ENCODE data around the gene ATMIN. TPM values are rescaled to one million over a fixed set of nuclear protein-coding genes. Genes with fewer than 3 reads are reported as not detected.

The ATMIN gene, protein sequence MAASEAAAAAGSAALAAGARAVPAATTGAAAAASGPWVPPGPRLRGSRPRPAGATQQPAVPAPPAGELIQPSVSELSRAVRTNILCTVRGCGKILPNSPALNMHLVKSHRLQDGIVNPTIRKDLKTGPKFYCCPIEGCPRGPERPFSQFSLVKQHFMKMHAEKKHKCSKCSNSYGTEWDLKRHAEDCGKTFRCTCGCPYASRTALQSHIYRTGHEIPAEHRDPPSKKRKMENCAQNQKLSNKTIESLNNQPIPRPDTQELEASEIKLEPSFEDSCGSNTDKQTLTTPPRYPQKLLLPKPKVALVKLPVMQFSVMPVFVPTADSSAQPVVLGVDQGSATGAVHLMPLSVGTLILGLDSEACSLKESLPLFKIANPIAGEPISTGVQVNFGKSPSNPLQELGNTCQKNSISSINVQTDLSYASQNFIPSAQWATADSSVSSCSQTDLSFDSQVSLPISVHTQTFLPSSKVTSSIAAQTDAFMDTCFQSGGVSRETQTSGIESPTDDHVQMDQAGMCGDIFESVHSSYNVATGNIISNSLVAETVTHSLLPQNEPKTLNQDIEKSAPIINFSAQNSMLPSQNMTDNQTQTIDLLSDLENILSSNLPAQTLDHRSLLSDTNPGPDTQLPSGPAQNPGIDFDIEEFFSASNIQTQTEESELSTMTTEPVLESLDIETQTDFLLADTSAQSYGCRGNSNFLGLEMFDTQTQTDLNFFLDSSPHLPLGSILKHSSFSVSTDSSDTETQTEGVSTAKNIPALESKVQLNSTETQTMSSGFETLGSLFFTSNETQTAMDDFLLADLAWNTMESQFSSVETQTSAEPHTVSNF
- total RNA-seq: 51.5 and 57.8 TPM in 2 replicates

GRCh38 chr16:81035398-81035974 is at the start of gene ATMIN:
TSS of gene ATMIN (plus strand) at chr16:81035842. CDS start at chr16:81035871, 29 bp downstream.

DNA sequence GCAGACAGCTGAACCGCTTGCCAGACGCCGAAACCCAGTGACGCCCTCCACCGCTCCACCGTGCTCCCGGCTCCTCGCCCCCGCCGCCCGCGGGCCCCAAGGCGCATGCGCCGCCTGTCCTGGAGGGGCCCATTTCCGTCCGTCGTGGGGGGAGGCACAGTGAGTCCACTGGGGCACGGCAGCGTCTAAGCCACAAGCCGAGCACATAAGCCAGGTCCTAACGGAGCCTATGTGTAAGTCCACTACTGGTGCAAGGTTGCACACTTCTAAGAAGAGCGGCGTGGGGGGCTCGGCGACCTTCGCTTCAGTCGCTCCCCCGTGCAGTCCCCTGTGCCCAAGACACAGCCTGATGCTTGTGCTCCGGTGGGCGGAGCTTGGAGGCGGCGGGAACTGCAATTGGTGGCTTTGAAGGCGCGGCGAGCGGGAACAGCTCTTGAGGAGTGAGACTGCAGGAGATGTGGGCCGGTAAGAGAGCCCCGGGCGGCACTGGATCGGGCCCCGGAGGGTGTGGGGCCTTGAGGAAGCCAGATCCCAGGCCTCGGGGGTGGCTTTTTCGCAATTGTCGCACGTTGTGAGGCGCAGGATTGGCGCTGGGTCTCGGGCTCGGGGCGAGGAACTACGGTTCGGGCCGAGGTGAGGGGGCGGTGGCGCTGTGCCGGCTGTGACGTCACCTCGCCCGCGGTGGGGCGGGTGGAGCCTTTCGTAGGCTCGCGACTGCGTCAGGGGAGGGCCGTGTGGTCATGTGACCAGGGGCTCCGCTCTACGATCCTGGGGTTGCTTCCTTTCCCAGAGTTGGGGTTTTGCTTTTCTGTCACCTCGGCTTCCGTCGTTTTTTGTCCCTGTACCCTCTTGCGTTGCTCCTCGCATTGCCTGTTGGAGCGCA is 28.6 kb upstream of the ATMIN start, which contains the start of the genes CENPN and CMC2:
Gene CENPN (plus strand): TSS at position 402 of the 883 bp plus-strand sequence. CDS start 4,726 bp downstream, outside the sequence.
Gene CMC2 (minus strand): TSS at position 73 of the 883 bp plus-strand sequence. CDS start 9,491 bp downstream, outside the sequence.

DNA sequence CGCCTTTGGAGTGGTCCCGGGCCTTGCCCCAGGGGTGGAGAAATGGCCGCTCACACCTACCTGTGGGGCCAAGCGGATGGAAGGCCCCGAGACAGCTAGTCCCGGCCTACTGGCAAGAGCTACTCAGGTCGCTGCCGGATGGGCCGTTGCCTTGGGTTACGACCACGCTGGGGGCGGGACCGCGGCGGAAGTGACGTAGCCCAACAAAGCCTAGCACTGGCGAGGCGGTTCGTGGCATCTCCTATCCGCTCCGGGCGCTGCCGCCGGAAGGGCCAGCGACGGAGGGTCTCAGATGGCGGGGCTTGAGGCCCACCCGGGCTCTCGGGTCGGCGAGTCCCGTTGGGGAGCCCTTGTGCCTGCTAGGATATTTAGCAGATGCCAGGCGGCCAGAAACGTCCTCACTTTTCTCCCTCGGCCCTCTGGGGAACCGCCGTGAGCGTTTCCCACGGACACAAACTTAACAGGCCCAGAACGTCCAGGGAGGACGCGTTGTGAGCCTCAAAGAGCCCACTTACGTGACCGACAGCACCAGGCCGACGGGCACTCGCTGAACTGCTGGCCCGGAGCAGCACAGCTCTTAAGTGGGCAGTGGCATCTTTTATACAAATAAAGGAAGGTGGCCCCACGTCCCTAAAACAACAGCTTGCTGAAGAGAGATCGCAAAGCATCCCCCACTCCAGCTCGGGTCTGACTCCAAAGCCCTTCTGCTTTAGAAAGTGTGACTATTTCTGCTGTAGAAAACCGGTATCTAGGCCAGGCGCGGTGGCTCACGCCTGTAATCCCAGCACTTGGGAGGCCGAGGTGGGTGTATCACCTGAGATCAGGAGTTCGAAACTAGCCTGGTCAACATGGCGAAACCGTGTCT is 41.7 kb downstream of the ATMIN start, which contains the start of gene C16orf46:
Gene C16orf46 (minus strand): TSS at position 163 of the 865 bp plus-strand sequence. CDS start 13,283 bp downstream, outside the sequence.

GRCh38 chr16:81095953-81096714 is 60.5 kb downstream of the ATMIN start, which contains the start of gene GCSH:
TSS of gene GCSH (minus strand) at chr16:81096395. CDS start at chr16:81096278, 117 bp downstream.

Other genes starting within 250 kb of the ATMIN start
- gene CDYL2, start 231.2 kb upstream of the ATMIN start, total RNA-seq: 2.1 and 4.1 TPM in 2 replicates
- gene CMC2, start 29.0 kb upstream of the ATMIN start, total RNA-seq: 40.7 and 41.7 TPM in 2 replicates
- gene CENPN, start 28.6 kb upstream of the ATMIN start, total RNA-seq: 7.5 and 8.5 TPM in 2 replicates
- gene C16orf46, start 41.4 kb downstream of the ATMIN start, total RNA-seq: 0.34 and 0.50 TPM in 2 replicates
- gene GCSH, start 60.6 kb downstream of the ATMIN start, total RNA-seq: 20.2 TPM in 2 replicates
- gene BCO1, start 202.8 kb downstream of the ATMIN start, total RNA-seq: not detected in 2 replicates

Measured in nasal cavity respiratory epithelium epithelial cell of viscerocranial mucosa (primary cell).